ENCODE results near the gene TOLLIP.
"Not testable (repeated sequence)": the region's sequence is repeated elsewhere in the genome, so short reads cannot be mapped to it uniquely, and the experiment has no call there.

TOLLIP gene

GRCh38 chr11:1281974-1282365, 27.5 kb downstream of the TOLLIP start:
- no peak for DNase-seq (ENCODE audit: low read depth)

DNA sequence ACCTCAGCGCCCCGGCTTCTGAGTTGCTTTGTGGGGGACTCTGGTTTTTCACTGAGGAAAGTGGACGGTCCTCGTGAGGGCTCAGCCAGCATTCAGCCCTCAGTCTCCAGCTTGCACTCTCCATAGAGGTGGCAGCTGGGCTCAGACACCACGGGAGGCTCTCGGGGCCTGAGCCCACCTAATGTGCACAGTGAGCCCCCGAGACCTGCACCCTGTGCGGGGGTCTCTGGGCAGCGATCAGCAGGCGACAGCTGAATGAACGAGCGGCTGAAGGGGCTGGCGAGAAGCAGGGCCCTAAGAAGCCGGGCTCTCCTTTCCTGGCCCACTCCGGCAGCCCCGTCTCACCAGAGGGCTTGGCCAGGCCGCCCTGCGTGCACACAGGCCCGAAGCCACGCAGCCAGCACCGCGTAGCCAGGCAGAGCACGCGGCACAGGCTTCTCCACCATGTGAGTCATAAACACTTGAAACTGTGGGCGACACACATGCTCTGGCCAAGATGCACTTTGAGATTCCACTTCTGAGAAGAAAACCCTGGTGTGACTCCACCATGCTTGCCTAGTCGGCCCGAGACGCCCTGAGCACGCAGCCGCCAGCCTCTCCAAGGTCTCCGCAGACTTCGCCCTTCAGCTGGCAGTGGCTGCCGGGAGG, 28.0 kb downstream of the TOLLIP start:
- DNase-seq (ENCODE audit: low read depth) = no peak

DNA sequence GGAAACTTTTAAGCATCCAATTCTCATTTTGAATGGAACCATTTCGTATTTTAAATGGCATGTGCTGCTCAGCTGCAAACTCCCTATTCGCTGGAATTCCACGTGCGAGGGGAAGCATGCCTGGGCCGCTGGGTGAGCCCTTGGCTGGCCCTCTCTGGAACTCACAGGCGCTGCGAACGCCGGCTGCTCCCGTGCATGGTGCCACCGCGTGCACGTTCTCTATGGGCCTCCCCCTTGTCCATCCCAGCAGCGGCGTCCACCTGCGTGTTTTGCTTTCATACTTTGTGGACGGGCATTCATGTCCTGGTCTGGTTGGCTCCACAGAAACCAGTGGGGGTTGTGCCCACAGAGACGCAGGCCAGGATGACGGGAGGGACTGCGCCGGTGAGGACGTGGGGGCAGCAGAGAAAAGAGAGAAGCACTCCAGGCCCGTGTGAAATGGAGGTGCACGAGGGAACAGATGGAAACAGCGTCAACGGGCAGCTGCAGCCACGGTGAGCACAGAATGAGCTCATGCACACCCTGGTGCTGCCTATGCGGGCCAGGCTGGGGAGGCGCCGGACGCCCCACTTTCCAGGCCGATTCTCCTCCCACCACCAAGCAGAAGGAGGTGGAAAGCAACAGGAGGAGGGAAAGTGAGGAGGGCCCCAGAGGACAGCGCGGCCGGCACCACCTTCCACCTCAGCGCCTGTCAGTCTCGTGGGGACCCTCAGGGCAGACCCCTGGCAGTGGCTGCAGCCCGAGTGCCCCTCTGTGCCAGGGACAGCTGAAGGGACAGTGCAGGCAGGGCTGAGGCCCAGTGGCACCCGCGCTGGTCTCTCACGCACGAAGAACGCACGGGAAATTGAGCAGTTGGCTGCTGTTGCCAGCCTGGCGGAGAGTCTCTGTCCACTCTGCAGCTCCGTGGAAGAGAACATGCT, 29.1 kb downstream of the TOLLIP start:
- no peak for DNase-seq (ENCODE audit: low read depth)

DNA sequence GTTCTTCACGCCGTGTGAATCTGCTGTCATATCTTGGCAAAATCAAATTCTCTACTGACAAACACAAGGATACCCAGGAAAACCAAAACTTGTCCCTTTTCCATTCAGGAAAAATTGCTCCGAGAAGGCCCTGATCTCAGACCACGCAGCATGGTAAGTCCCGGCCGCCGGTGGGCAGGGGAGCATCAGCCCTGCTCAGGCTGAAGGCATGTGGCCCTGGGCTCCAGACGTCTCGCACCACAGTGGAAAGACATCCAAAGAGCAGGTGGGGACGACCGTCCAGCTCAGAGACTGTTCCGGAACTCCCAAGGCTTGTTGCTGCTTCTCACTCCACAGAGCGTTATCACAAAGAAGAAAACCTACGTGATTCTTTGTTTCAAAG, 29.8 kb downstream of the TOLLIP start:
- no peak for DNase-seq (ENCODE audit: low read depth)

- DNase-seq (ENCODE audit: low read depth) = no peak
Observed at GRCh38 chr11:1278766-1279673, 30.4 kb downstream of the TOLLIP start.

- no peak for DNase-seq (ENCODE audit: low read depth)
Observed at GRCh38 chr11:1277936-1278512, 31.4 kb downstream of the TOLLIP start.

DNA sequence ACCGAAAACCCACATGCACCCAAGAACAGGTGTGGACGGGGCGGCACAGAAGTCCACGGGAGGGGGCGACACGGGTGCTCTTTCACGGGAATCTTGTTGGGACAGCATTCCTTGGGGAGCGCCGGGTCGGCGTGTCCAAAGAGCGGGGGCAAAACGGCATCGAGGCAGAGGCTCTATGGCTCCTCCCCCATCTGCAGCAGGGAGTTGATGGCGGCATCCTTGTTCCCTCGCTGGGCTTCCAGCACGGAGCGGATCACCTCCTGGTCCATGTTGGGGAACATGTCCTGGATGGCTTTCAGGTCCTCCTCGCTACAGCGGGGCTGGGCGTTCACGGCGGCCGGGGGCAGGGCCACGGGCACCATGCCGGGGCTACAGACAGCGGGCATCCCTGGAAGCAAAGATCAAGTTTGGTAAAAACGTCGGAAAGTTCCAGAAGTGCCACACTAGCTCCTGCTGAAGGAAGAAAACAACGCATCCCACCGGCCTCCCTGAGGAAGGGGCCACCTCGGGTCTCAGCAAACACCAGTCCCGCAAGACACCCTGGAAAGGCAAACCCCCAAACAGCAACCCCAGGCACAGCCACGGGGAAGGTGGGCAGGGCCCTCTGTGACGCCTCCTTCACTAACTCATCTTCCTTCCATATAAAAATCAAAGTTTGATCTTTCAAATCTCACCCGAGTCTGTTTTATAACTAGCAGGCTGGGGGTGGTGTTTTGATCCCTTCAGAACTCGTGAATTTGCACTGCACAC, 32.4 kb downstream of the TOLLIP start:
- no peak for DNase-seq (ENCODE audit: low read depth)

GRCh38 chr11:1276041-1276790, 33.2 kb downstream of the TOLLIP start:
- DNase-seq (ENCODE audit: low read depth) = no peak

GRCh38 chr11:1275021-1275420, 34.4 kb downstream of the TOLLIP start:
- DNase-seq (ENCODE audit: low read depth) = no peak

DNA sequence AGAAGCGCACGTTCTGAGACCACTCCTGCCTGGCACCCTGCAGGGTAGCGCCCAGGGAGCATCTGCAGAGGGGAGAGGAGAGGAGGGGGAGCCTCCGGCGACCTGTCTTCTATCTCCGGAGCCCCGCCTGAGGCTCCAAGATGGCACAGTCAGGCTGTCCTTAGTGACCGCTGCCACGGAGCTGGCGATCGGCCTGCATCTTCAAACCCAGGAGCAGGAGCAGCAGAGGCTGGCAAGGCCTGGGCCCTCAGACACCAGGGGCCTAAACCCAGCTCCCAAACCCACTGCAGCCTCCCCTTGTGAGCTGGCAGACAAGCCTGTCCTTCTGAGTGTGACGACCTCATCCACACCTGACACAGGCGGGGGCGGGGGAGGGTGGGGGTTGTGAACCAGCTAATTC, 34.9 kb downstream of the TOLLIP start:
- DNase-seq (ENCODE audit: low read depth) = no peak

- no peak for DNase-seq (ENCODE audit: low read depth)
Observed at GRCh38 chr11:1272531-1272930, 36.9 kb downstream of the TOLLIP start.

GRCh38 chr11:1271927-1272326, 37.5 kb downstream of the TOLLIP start:
- no peak for DNase-seq (ENCODE audit: low read depth)

GRCh38 chr11:1271406-1271805, 38.0 kb downstream of the TOLLIP start:
- DNase-seq (ENCODE audit: low read depth) = no peak

DNA sequence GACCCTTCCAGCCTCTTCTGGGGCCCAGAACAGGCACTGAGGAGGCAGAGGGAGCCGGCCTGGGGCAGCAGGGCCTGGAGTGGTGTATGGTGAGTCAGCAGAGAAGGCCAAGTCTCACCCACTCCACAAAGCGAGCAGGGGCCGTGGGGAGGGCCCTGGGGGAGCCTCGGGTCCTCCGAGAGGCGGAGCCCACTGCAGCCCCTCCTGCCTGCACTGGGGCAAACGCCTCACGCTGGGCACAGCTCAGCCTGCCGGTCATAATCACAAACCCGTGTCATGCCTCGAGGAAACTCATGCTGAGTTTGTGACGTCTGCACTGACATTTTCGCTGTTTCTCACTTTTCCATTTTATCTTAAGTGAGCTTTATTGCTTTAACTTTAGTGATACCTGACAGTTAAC, 38.4 kb downstream of the TOLLIP start:
- DNase-seq (ENCODE audit: low read depth) = no peak

GRCh38 chr11:1270476-1270875, 39.0 kb downstream of the TOLLIP start:
- DNase-seq (ENCODE audit: low read depth) = no peak

GRCh38 chr11:1269957-1270356, 39.5 kb downstream of the TOLLIP start:
- DNase-seq (ENCODE audit: low read depth) = no peak

- DNase-seq (ENCODE audit: low read depth) = no peak
Observed at GRCh38 chr11:1267441-1268100, 41.9 kb downstream of the TOLLIP start.

DNA sequence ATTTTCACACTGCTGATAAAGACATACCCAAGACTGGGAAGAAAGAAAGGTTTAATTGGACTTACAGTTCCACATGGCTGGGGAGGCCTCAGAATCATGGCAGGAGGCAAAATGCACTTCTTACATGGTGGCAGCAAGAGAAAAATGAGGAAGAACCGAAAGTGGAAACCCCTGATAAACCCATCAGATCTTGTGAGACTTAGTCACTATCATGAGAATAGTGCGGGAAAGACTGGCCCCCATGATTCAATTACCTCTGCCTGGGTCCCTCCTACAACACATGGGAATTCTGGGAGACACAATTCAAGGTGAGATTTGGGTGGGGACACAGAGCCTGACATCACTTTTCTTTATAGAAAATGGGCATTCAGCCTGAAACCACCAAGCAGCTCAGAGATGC, 42.5 kb downstream of the TOLLIP start:
- not testable (repeated sequence) for DNase-seq (ENCODE audit: low read depth)

DNA sequence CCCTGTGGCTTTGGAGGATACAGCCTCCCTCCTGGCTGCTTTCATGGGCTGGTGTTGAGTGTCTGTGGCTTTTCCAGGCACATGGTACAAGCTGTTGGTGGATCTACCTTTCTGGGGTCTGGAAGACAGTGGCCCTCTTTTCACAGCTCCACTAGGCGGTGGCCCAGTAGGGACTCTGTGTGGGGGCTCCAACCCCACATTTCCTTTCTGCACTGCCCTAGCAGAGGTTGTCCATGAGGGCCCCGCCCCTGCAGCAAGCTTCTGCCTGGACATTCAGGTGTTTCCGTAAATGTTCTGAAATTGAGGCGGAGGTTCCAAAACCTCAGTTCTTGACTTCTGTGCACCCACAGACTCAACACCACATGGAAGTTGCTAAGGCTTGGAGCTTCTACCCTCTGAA, 44.0 kb downstream of the TOLLIP start:
- not testable (repeated sequence) for DNase-seq (ENCODE audit: low read depth)

GRCh38 chr11:1264444-1264843, 45.0 kb downstream of the TOLLIP start:
- DNase-seq (ENCODE audit: low read depth) = not testable (repeated sequence)
